K562 (cell line): ENCODE measurements around the gene RAP1A. TPM values are rescaled to one million over a fixed set of nuclear protein-coding genes. Genes with fewer than 3 reads are reported as not detected.

Source experiments
- BHLHE40 ChIP-seq: IDR thresholded peaks from 2 replicates; pipeline ENCODE4 v1.6.1; 2011; ENCODE audit warnings: low read length, improper control_type of control experiment
- C11orf30 ChIP-seq: fragments of 450-650 bp; IDR thresholded peaks from 2 replicates; pipeline ENCODE4 v1.6.1; 2016; ENCODE audit warnings: low read depth, mild to moderate bottlenecking
- CC2D1A ChIP-seq: fragments of 450-650 bp; IDR thresholded peaks from 2 replicates; pipeline ENCODE4 v1.6.1; 2017; ENCODE audit warnings: mild to moderate bottlenecking
- CTCF ChIP-seq, 3 experiments: IDR thresholded peaks in 2 of 3; conservative IDR thresholded peaks in 1 of 3; 2 replicates each; pipeline ENCODE4 v1.5.1; 2011 to 2012; ENCODE audit warnings: low read length in 3 of 3, mild to moderate bottlenecking in 3 of 3, control low read depth in 2 of 3, improper control_type of control experiment in 1 of 3, inconsistent platforms in 1 of 3, low read depth in 1 of 3, mixed read lengths in 1 of 3, moderate library complexity in 1 of 3; ENCODE audit not compliant: insufficient read depth in 2 of 3
- EP300 ChIP-seq: IDR thresholded peaks from 2 replicates; pipeline ENCODE4 v1.6.1; 2012; ENCODE audit warnings: low read length, improper control_type of control experiment
- ETS2 ChIP-seq: IDR thresholded peaks from 2 replicates; pipeline ENCODE4 v1.6.1; 2016; ENCODE audit warnings: borderline replicate concordance, missing genetic modification characterization, mild to moderate bottlenecking, moderate library complexity, missing compliant biosample characterization; ENCODE audit not compliant: poor library complexity, severe bottlenecking
- EWSR1 ChIP-seq: fragments of 450-650 bp; IDR thresholded peaks from 2 replicates; pipeline ENCODE4 v1.6.1; 2018; ENCODE audit warnings: borderline replicate concordance, mild to moderate bottlenecking, low read depth, moderate library complexity; ENCODE audit not compliant: partially characterized antibody
- GATAD2A ChIP-seq: fragments of 450-650 bp; IDR thresholded peaks from 2 replicates; pipeline ENCODE4 v1.6.1; 2017
- GTF2A2 ChIP-seq: IDR thresholded peaks from 2 replicates; pipeline ENCODE4 v1.6.1; 2016; ENCODE audit warnings: mild to moderate bottlenecking, missing genetic modification characterization, missing compliant biosample characterization
- KLF16 ChIP-seq: IDR thresholded peaks from 2 replicates; pipeline ENCODE4 v1.6.1; 2016; ENCODE audit warnings: antibody characterized with exemption
- MCM5 ChIP-seq: fragments of 450-650 bp; IDR thresholded peaks from 2 replicates; pipeline ENCODE4 v1.6.1; 2016; ENCODE audit warnings: low read depth
- RFX1 ChIP-seq: fragments of 450-650 bp; IDR thresholded peaks from 2 replicates; pipeline ENCODE4 v1.6.1; 2016; ENCODE audit warnings: mild to moderate bottlenecking, moderate library complexity
- SMARCA4 ChIP-seq: fragments of 450-650 bp; IDR thresholded peaks from 2 replicates; pipeline ENCODE4 v1.6.1; 2016
- SMARCE1 ChIP-seq: fragments of 450-650 bp; IDR thresholded peaks from 2 replicates; pipeline ENCODE4 v1.7.1; 2016; ENCODE audit warnings: mild to moderate bottlenecking
- SOX6 ChIP-seq: fragments of 450-650 bp; IDR thresholded peaks from 2 replicates; pipeline ENCODE4 v1.6.1; 2014; ENCODE audit warnings: mild to moderate bottlenecking
- TCFL5 ChIP-seq: fragments of 250-450 bp; sonication (Bioruptor Pico); conservative IDR thresholded peaks from 2 replicates; pipeline ENCODE4 v1.6.1; 2021; ENCODE audit warnings: mild to moderate bottlenecking, moderate library complexity, matching md5 sums
- TFAM ChIP-seq: fragments of 250-450 bp; sonication (Bioruptor Pico); conservative IDR thresholded peaks from 2 replicates; pipeline ENCODE4 v1.5.0; 2021; ENCODE audit warnings: mild to moderate bottlenecking, moderate library complexity
- THRB ChIP-seq: fragments of 450-650 bp; formaldehyde crosslinking; conservative IDR thresholded peaks from 2 replicates; pipeline ENCODE4 v1.4.0; 2022; ENCODE audit warnings: mild to moderate bottlenecking, missing genetic modification characterization
- TRIM24 ChIP-seq, 2 experiments: fragments of 450-650 bp; IDR thresholded peaks; 2 replicates each; pipeline ENCODE4 v1.6.1; 2016
- ZNF140 ChIP-seq: fragments of 250-450 bp; sonication (Bioruptor Pico); IDR thresholded peaks from 2 replicates; pipeline ENCODE4 v1.8.0; 2021; ENCODE audit warnings: moderate library complexity, mild to moderate bottlenecking, inconsistent platforms
- ZNF316 ChIP-seq: fragments of 450-650 bp; IDR thresholded peaks from 2 replicates; pipeline ENCODE4 v1.6.1; 2016
- ZNF408 ChIP-seq: fragments of 250-450 bp; sonication (Bioruptor Pico); IDR thresholded peaks from 2 replicates; pipeline ENCODE4 v1.4.0; 2020; ENCODE audit warnings: low read depth, mild to moderate bottlenecking, moderate library complexity
- ZNF592 ChIP-seq: fragments of 450-650 bp; IDR thresholded peaks from 2 replicates; pipeline ENCODE4 v1.6.1; 2017; ENCODE audit warnings: antibody characterized with exemption, mild to moderate bottlenecking
- ZZZ3 ChIP-seq: fragments of 450-650 bp; IDR thresholded peaks from 2 replicates; pipeline ENCODE4 v1.6.1; 2016; ENCODE audit warnings: antibody characterized with exemption, mild to moderate bottlenecking, moderate library complexity
- polyA plus RNA-seq, 8 experiments: library from polyadenylated mRNA; depleted of rRNA in 4 of 8; stranded (reverse) in 5 of 8; unstranded in 3 of 8; fragments of >200 nt; fragmentation: Nextera tagmentation in 2 of 8; fragmentation: Illumina TruSeq in 1 of 8; extraction: Ambion mirVana in 2 of 8; extraction: Trizol in 1 of 8; gene quantifications; 2 replicates each; pipeline versions ENCODE4 v1.2.1 to v1.2.3, GENCODE V29; 2011 to 2014; ENCODE audit warnings: inconsistent platforms in 1 of 8, missing spikeins in 1 of 8
- total RNA-seq, 7 experiments: library from RNA; depleted of rRNA in 6 of 7; stranded (reverse); fragments of >200 nt in 6 of 7; fragmentation: Illumina TruSeq in 2 of 7; extraction: Trizol in 2 of 7; gene quantifications; 2 replicates each; pipeline versions ENCODE4 v1.2.1 to v1.2.3, GENCODE V29; 2011 to 2021; ENCODE audit warnings: low replicate concordance in 1 of 7

The RAP1A gene
- total and polyA plus RNA-seq, 9 of the 15 experiments (the other 6 are each of a cell fraction or from before 2014, with no cell fraction given) = 13.4 to 86.2 (median 32.5) TPM

GRCh38 chr1:111656086-111657017 lies 36.8 kb downstream of the RAP1A start (continued):
- 0 out of 2 replicates have a peak, but pooled peaks have one; percentile 25 for TF ChIP-seq ZNF592
- TF ChIP-seq ZNF140 (CRISPR knock-in tag) = no peak
- no peak for TF ChIP-seq TFAM
- no peak for TF ChIP-seq EWSR1
- TF ChIP-seq RFX1 = no peak
- no peak for TF ChIP-seq GTF2A2 (tag)
- TF ChIP-seq SMARCE1 = no peak
- no peak for TF ChIP-seq MCM5
- TF ChIP-seq GATAD2A = no peak
- no peak for TF ChIP-seq TRIM24 (IDR thresholded peaks at IDR 0.05)
- TF ChIP-seq ZZZ3 = no peak
- peak; percentile 60; the same call in 1 of the 2 replicates for TF ChIP-seq CC2D1A
- TF ChIP-seq THRB (CRISPR knock-in tag) = no peak
- TF ChIP-seq ZNF316 = peak; percentile 87
- 0 out of 2 replicates have a peak, but pooled peaks have one; percentile 15 for TF ChIP-seq KLF16
- TF ChIP-seq BHLHE40 = no peak
- no peak for TF ChIP-seq ETS2 (tag)
- peak; percentile 57 to 87 (median 74); a peak in 5 of 6 replicates for TF ChIP-seq CTCF (IDR thresholded peaks at IDR 0.05 in 2 of 3, conservative IDR thresholded peaks at IDR 0.05 in 1 of 3; ENCODE audit: insufficient read depth in 2 of 3, low read depth in 1 of 3, low read length in 3 of 3)
- TF ChIP-seq SOX6 = no peak
- TF ChIP-seq SMARCA4 = no peak
- peak; percentile 74 for TF ChIP-seq C11orf30
- TF ChIP-seq TCFL5 (CRISPR knock-in tag) = no peak
- TF ChIP-seq ZNF408 = no peak
- no peak for TF ChIP-seq EP300
